Measurements from ENCODE around the gene GSTO2.

Gene GSTO2

DNA sequence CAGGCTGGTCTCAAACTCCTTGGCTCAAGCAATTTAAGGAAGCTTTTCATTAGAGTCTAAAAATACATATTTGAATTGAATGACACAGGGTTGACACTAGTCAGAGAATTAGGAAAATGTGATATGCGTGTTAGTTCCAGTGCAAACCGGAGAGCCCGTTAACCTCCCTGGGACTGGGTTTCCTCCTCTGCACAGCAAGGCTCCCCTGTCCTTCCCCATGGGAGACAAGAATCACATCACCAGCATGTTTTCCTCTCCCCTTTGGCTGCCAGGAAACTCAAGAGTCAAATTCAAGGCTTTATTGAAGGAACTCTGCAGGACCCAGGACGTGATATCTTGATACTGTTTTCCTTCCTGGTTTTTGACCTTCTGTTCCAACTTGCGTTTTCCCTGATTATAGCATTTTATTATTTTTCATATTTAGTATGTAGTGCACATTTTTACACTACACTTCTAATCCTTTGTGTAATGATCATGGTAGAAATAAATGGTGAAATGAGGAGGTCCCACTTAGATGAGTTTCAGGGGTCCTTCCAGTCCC, 24.9 kb downstream of the GSTO2 start:
- POLR2A ChIA-PET, result interaction anchor here (1.6 kb wide), 1 partner anchor 19 kb away, joined by 4 read pairs; no protein-coding TSS in a partner anchor
- H3K4me3 ChIP-seq (ENCODE audit: low read depth, low read length), result no peak overlapping the region
- CTCF ChIA-PET, result interaction anchor here (2.6 to 15.9 kb wide), 7 partner anchors 8 to 56 kb away, joined by 17 to 659 read pairs (median 108); partner anchors contain the start of genes CFAP58 and ITPRIP
- TF ChIP-seq, protein P1, sequence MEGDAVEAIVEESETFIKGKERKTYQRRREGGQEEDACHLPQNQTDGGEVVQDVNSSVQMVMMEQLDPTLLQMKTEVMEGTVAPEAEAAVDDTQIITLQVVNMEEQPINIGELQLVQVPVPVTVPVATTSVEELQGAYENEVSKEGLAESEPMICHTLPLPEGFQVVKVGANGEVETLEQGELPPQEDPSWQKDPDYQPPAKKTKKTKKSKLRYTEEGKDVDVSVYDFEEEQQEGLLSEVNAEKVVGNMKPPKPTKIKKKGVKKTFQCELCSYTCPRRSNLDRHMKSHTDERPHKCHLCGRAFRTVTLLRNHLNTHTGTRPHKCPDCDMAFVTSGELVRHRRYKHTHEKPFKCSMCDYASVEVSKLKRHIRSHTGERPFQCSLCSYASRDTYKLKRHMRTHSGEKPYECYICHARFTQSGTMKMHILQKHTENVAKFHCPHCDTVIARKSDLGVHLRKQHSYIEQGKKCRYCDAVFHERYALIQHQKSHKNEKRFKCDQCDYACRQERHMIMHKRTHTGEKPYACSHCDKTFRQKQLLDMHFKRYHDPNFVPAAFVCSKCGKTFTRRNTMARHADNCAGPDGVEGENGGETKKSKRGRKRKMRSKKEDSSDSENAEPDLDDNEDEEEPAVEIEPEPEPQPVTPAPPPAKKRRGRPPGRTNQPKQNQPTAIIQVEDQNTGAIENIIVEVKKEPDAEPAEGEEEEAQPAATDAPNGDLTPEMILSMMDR (IDR thresholded peaks at IDR 0.05; ENCODE audit: insufficient read depth, low read length, missing control alignments), result no peak
- no peak for DNase-seq (ENCODE audit: low read depth, low spot score)

DNA sequence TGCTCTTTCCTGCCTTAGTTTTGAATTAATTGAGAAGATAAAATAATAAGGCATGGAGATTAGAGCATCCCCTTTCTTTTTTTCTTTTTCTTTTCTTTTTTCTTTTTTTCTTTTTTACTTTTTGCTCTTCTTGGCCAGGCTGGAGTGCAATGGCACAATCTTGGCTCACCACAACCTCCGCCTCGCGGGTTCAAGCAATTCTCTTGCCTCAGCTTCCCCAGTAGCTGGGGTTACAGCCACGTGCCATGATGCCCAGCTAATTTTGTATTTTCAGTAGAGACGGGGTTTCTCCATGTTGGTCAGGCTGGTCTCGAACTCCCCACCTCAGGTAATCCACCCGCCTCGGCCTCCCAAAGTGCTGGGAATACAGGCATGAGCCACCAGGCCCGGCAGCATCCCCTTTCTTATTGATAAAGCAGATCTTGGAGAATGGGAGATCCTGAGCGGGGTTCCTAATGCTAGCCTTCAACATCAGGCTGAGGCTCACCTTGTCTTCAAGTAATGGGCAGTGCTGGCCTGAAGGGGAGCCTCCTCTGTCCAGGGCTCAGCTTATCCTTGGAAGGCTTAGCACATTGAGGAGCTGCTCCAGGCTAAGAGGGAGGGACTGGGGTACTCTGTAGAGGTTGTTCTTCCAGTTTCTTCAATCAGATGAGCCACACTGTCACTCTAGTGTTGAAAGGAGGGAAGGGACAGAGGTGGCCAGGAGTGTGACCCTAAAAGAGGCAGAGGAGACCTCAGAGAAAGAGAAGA, 27.9 kb downstream of the GSTO2 start:
- H3K4me3 ChIP-seq (ENCODE audit: low read depth, low read length), result no peak overlapping the region
- CTCF ChIA-PET, result interaction anchor here (0.7 to 15.9 kb wide), 5 partner anchors 12 to 53 kb away, joined by 4 to 659 read pairs (median 234); partner anchors contain the start of gene CFAP58
- TF ChIP-seq, protein P1 (IDR thresholded peaks at IDR 0.05; ENCODE audit: insufficient read depth, low read length, missing control alignments), result no peak
- POLR2A ChIA-PET, result no interaction called here
- no peak for DNase-seq (ENCODE audit: low read depth, low spot score)

DNA sequence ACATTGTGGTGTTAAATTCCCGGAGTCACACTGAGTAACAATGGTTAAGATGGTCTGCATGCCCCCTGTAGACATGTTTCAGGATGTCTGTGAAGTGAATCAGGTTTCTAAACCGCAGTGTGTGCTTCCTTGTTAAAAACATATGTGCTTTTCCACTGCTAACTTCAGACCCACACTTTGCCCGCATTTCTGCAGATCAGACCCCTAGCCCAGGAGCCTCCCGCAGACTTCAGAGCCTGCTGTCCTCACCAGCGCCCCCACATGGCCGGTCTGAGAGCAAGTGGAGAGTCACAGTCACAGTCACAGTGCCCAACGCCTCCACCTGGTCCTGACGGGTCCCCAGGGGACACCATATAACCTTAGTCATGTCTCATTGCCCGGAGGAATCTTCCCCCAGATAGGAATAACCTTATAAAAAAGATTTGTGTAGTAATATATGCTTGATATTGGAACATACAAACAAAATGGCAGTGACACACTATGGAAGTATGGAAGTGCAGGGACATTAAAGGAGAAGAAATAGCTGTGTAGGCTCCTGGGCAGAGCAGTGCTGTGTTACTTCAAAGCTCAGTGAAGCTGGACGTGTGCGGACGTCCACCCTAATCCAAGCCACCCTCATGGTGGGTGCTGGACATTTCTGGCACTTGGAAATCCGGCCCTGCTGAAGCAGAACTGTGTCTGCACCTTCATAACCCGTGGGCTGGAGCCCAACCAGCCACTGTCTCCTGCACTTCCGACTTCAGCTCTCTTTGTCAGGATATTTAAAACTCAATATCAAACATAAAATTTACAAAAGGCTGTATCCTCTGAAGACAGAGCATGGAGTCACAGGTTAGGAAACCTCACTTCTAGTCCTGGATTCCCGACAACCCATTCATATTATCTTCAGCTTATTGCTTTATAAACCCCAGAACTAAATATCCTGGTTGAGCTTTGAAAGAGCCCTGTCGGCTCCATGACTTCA, 29.0 kb downstream of the GSTO2 start:
- no peak for DNase-seq (ENCODE audit: low read depth, low spot score)
- CTCF ChIA-PET, result interaction anchor here (0.7 to 15.9 kb wide), 18 partner anchors 7 to 53 kb away, joined by 3 to 659 read pairs (median 8); partner anchors contain the start of genes CFAP58 and ITPRIP
- TF ChIP-seq, protein P1 (IDR thresholded peaks at IDR 0.05; ENCODE audit: insufficient read depth, low read length, missing control alignments), result peak; percentile 79
- no peak overlapping the region for H3K4me3 ChIP-seq (ENCODE audit: low read depth, low read length)
- POLR2A ChIA-PET, result interaction anchor here (2.9 kb wide), 1 partner anchor 31 kb away, joined by 21 read pairs; no protein-coding TSS in a partner anchor

DNA sequence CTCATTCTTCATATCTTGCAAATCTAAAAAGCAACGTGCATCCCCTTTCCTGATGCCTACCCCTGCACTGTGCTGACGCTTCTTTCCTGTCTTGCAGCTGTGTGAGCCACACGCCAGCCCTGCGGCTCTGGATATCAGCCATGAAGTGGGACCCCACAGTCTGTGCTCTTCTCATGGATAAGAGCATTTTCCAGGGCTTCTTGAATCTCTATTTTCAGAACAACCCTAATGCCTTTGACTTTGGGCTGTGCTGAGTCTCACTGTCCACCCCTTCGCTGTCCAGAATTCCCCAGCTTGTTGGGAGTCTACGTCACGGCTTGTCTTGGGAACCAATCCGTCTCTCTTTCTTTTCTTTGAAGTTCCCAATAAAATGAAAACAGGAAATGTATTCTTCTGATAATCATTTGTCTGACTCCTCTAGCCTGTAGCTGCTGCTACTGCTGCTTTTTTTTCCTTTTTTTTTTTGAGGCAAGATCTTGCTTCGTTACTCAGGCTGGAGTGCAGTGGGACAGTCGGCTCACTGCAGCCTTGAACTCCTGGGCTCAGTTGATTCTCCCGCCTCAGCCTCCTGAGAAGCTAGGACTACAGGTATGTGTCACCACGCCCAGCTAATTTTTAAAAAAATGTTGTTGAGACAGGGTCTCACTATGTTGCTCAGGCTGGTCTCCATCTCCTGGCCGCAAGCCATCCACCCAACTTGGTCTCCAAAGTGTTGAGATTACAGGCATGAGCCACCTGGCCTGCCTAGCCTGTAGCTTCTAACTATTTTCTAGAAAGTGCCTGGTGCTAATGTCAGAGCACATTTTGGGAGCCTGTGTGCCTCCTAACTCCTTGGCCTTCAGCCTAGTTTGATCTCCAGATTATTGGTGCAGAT, 30.3 kb downstream of the GSTO2 start:
- ChIA-PET POLR2A (interaction anchor here (0.8 to 2.9 kb wide), 4 partner anchors 26 to 178 kb away, joined by 3 to 21 read pairs (median 4); partner anchors contain the start of genes ITPRIP and SFR1), CTCF (interaction anchor here (0.7 to 4.0 kb wide), 20 partner anchors 9 to 169 kb away, joined by 3 to 77 read pairs (median 6); partner anchors contain the start of genes CFAP58 and ITPRIP)
- DNase-seq (ENCODE audit: low read depth, low spot score), result no peak
- TF ChIP-seq, protein P1 (IDR thresholded peaks at IDR 0.05; ENCODE audit: insufficient read depth, low read length, missing control alignments), result no peak
- peak overlapping the region; percentile 32 for H3K4me3 ChIP-seq (ENCODE audit: low read depth, low read length)

DNA sequence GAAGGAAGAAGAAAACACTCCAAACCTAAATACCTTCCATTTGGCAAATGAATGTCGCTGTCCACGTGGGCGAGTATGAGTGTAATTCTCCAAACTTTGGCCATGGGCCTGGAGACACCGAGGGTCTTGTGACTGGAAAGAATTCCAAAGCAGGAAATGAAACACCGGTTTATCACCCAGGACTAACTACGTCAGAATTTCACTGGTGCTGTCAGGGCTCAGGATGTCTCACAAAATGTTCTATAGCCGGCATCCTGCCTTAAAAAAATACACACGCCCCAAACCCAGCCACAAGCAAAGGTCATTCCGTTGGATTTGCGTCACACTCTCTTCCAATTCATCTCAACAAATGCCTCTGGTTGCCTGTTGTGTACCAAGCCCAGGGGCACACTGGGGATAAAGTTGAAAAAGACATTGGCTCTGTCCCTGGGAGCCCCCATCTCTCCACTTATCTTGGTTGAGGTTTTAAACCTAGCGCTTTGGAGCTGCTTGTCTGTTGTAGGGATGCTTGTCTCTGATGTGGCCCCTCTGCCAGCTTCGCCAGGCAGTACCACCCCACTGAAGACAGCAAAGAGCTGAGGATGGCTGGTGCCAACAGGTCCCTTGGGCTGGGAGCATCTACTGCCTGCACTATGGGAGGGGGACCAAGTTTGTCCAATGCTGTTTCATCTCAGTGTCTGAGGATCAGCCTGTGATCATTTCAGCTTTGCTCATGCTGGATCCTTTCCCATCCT, 31.2 kb downstream of the GSTO2 start:
- TF ChIP-seq, protein P1 (IDR thresholded peaks at IDR 0.05; ENCODE audit: insufficient read depth, low read length, missing control alignments), result no peak
- ChIA-PET POLR2A (interaction anchor here (0.8 to 2.9 kb wide), 6 partner anchors 10 to 179 kb away, joined by 3 to 21 read pairs (median 4); partner anchors contain the start of genes ITPRIP and SFR1), CTCF (interaction anchor here (0.7 to 4.0 kb wide), 12 partner anchors 8 to 51 kb away, joined by 3 to 77 read pairs (median 8); partner anchors contain the start of genes CFAP58 and ITPRIP)
- peak; percentile 93 for DNase-seq (ENCODE audit: low read depth, low spot score)
- peak overlapping the region; percentile 43 for H3K4me3 ChIP-seq (ENCODE audit: low read depth, low read length)

Measured in AG04449 (cell line).